Stimulated activated CD4-positive, alpha-beta T cell treated with anti-CD3 and anti-CD28 coated beads, Interleukin-1b, Interleukin-23, amount 100 ng/mL, for 48 hours (primary cell): ENCODE results near the gene ADAMTS4.
A peak's percentile ranks its signal among the peaks of the same experiment; 100 is the strongest.

Experiments
- DNase-seq: peaks from one replicate; pipeline ENCODE4 v3.0.0-alpha.2; 2020

The ADAMTS4 gene

GRCh38 chr1:161195171-161195570, 3.7 kb downstream of the ADAMTS4 start:
- no peak for DNase-seq

GRCh38 chr1:161193561-161194235, 5.2 kb downstream of the ADAMTS4 start:
- DNase-seq = no peak

GRCh38 chr1:161192476-161193465, 6.1 kb downstream of the ADAMTS4 start:
- peak; percentile 69 for DNase-seq

- no peak for DNase-seq
Measured at GRCh38 chr1:161191971-161192370, 6.9 kb downstream of the ADAMTS4 start.

GRCh38 chr1:161190962-161191521, 7.8 kb downstream of the ADAMTS4 start:
- DNase-seq = no peak

- DNase-seq = no peak
Measured at GRCh38 chr1:161189036-161189435, 9.8 kb downstream of the ADAMTS4 start.

- DNase-seq = no peak
Measured at GRCh38 chr1:161188381-161188780, 10.5 kb downstream of the ADAMTS4 start.

GRCh38 chr1:161187311-161187710, 11.5 kb downstream of the ADAMTS4 start:
- no peak for DNase-seq

GRCh38 chr1:161185732-161186311, 13.0 kb downstream of the ADAMTS4 start:
- DNase-seq = no peak

- peak; percentile 76 for DNase-seq
Measured at GRCh38 chr1:161185282-161185682, 13.6 kb downstream of the ADAMTS4 start.

- peak; percentile 74 for DNase-seq
Measured at GRCh38 chr1:161182214-161182613, 16.6 kb downstream of the ADAMTS4 start.

GRCh38 chr1:161180639-161181038, 18.2 kb downstream of the ADAMTS4 start:
- no peak for DNase-seq

- DNase-seq = no peak
Measured at GRCh38 chr1:161179698-161180097, 19.2 kb downstream of the ADAMTS4 start.

GRCh38 chr1:161177936-161178244, 21.0 kb downstream of the ADAMTS4 start:
- DNase-seq = no peak

- peak; percentile 93 for DNase-seq
Measured at GRCh38 chr1:161177112-161177935, 21.5 kb downstream of the ADAMTS4 start, which contains the start of gene B4GALT3. Gene B4GALT3, minus strand, starts transcription at chr1:161177507. Its CDS starts 1,447 bp downstream, at chr1:161176060.

GRCh38 chr1:161176468-161177111, 22.3 kb downstream of the ADAMTS4 start:
- DNase-seq = no peak

- DNase-seq = no peak
Measured at GRCh38 chr1:161175771-161176453, 22.9 kb downstream of the ADAMTS4 start.

GRCh38 chr1:161174911-161175310, 23.9 kb downstream of the ADAMTS4 start:
- DNase-seq = no peak

- no peak for DNase-seq
Measured at GRCh38 chr1:161173711-161174110, 25.1 kb downstream of the ADAMTS4 start.

GRCh38 chr1:161172776-161173376, 26.0 kb downstream of the ADAMTS4 start:
- DNase-seq = no peak

- DNase-seq = no peak
Measured at GRCh38 chr1:161172349-161172748, 26.5 kb downstream of the ADAMTS4 start.
